ENCODE results near the gene MYBPHL.

The MYBPHL gene

DNA sequence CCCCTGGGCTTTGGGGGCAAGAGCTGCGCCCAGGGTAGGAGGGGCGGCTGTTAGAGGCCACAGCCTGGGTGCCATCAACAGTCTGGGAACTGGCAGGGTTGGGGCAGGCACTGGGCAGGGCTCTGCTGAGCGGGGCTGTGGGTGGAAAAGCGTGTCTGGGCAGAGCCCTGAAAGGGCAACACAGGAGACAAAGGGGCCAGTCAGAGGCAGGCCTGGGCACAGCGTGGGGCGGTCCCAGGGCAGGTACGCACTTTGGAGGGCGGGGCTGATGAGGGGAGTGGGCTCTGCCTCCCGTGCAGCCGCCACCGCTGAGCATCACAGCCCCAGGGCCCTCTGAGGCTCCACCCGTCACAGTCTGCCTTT is 43.6 kb downstream of the MYBPHL start:
- no peak for DNase-seq

DNA sequence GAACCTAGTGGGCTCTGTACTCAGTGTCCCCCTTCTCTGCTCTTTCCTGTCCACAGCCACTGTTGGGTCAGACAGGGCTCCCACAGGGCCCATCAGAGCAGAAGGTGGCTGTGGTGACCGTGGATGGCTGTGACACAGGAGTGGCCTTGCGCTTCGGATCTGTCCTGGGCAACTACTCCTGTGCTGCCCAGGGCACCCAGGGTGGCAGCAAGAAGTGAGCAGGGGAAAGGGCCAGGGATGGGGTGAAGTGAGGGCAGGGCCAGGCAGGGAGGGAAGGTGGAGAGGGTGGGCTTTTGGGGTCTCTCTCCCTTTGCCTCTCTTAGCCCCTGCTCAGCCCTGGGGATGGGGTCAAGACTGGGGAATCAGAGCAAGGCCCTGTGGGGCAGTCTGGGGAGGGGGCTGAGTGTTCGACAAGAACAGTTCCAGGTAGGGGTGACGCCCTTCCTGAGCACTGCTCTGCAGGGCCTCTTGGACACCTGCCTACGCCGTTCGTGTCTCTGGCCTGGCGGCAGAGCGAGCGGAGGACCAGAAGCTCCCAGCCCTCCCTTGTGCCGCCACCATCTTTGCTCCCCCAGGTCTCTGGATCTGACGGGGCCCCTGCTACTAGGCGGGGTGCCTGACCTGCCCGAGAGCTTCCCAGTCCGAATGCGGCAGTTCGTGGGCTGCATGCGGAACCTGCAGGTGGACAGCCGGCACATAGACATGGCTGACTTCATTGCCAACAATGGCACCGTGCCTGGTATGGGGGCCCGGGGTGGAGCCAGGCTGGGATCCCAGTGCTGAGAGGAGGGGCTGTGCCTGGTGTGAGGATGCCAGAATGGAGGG is 44.4 kb downstream of the MYBPHL start:
- no peak for DNase-seq

DNA sequence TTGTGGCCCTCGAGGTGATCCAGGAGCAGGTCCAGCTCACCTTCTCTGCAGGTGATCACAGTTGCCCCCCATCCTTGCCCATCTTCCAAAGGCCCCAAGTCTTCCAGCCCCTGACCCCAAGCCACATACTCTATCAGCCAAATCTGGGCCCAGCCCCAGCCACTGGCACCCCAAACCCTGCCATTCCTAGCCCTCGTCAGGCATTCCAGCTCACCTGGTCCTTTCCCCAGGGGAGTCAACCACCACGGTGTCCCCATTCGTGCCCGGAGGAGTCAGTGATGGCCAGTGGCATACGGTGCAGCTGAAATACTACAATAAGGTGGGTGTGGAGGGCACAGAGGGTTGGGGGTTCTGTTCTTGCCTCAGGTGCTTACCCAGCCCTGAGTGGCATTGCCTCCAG is 45.2 kb downstream of the MYBPHL start:
- DNase-seq = no peak

DNA sequence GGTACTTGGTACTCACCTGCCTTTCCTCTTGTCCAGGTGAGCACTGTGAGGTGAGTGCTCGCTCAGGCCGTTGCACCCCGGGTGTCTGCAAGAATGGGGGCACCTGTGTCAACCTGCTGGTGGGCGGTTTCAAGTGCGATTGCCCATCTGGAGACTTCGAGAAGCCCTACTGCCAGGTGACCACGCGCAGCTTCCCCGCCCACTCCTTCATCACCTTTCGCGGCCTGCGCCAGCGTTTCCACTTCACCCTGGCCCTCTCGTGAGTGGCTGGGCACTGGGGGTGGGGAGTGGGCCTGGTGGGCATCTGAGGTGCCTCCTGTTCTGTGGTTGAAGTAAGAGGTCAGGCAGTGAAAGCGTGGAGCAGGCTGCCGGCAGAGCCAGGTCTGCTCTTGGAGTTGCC is 45.8 kb downstream of the MYBPHL start:
- DNase-seq = no peak

DNA sequence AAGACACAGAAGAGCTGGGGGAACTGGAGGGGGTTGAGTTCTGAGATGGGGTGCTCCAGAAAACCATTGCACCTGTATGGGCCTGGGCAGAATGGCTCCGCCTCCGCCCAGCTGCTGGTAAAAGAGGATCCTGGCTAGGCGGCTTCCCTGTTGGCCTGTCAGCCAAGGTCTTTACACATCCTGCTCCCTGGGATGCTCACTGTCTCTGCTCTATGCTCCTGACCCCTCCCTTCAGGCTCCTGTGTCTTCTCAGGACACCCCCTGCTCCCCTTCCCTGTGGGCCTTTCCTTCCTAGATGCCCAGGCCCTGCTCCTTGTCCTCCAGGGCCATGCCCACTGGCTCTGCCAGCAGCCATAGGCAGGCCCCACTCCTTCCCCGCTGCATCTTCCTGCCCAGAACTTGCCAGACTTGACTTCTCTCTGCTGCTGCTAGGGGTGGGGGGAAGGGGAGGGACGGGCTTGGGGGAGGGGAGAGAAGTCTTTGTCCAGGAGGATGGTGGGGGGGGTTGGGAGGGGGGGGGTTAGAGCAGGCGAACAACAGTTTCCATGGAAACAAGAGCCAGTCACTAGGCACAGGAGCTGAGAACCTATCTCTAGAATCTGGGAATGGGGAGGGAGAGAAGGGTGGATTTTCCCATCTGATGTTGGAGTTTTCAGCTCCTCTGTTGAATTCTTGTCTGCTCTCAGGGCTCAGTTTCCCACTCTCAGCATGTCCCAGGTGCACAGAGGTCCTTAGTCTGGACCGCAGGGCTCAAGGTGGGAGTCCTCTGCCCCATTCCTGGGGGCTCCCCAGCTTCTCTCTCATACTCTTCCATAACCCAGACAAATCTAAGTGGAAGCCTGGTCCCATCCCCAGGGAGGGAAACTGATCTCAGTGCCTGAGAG is 46.9 kb downstream of the MYBPHL start:
- DNase-seq = no peak

DNA sequence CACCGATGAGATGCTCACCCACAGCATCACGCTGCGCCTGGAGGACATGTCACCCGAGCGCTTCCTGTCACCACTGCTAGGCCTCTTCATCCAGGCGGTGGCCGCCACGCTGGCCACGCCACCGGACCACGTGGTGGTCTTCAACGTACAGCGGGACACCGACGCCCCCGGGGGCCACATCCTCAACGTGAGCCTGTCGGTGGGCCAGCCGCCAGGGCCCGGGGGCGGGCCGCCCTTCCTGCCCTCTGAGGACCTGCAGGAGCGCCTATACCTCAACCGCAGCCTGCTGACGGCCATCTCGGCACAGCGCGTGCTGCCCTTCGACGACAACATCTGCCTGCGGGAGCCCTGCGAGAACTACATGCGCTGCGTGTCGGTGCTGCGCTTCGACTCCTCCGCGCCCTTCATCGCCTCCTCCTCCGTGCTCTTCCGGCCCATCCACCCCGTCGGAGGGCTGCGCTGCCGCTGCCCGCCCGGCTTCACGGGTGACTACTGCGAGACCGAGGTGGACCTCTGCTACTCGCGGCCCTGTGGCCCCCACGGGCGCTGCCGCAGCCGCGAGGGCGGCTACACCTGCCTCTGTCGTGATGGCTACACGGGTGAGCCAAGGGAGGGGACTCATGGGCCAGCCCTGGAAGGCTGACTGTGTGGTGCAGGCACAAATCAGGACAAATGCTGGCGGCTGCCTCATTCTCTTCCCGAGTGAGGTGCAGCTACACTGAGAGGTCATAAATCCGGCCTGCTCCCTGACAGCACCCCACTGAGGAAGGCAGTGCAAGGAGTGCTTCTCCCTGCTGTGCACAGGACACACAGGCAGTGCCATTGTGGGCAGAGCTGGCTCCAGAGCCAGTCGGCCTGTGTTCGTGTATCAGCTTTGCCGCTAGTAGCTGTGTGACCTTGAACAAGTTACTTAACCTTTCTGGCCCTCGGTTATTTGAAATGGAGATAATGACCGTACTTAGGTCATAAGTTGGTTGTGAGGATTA is 48.0 kb downstream of the MYBPHL start:
- no peak for DNase-seq

DNA sequence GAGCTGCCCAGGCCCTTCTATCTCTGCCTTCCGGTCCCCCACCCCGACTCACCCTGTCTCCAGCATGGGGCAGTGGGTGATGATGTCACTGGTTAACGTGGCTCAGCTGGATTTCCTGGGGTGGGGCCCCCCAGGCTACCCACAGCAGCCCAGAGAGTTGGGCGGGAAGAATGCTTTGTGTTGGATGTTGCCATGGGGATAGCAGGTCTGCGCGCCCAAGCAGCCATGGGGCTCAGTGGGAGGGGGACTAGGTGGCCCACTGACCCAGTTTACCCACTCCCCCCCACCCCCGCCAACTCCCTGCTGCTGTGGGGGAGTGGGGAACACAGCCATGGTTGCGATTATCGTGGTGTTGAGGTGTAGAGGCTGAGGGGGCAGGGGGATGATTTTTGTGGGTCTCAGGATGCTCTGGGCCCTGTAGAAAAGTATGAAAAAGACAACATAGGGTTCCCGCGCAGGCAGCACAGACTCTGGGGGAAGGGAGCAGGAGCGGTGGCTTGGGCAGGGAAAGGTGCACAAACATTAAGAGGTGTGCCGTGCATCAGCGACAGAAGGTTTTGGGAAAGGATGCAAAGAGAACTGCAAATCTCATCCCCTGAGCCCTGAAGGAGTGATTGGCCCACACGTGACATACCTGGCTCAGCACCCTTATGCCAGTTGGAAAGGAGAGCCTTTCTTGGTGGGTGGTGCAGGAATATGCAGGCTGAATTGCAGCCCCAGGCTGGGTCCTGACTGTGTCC is 49.0 kb downstream of the MYBPHL start:
- no peak for DNase-seq

DNA sequence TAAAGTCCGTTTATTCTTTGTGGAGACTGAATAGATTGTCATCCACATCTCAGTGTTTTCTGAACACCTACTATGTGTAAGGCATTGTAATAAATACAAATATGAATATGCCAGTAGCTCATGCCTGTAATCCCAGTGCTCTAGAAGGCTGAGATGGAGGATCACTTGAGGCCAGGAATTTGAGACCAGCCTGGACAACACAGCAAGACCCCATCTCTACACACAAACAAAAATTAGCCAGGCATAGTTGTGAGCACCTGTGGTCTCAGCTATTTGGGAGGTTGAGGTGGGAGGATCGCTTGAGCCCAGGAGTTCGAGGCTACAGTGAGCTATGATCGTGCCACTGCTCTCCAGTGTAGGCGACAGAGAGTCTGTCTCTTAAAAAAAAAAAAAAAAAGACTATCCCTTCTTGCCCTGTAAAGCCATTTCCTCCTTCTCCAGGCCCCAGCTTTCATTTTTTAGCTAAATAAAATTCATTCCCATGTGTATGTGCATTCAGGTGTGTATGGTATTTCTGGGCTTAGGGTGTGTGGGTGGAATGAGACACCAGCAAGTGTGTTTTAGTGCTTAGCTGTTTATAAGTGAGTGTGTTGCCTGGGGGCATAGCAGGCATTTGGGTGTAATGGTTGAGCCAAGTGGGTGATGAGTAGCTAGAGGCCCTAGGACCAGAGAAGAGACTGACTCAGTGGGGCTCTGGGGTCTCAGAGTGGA is 49.7 kb downstream of the MYBPHL start:
- no peak for DNase-seq

DNA sequence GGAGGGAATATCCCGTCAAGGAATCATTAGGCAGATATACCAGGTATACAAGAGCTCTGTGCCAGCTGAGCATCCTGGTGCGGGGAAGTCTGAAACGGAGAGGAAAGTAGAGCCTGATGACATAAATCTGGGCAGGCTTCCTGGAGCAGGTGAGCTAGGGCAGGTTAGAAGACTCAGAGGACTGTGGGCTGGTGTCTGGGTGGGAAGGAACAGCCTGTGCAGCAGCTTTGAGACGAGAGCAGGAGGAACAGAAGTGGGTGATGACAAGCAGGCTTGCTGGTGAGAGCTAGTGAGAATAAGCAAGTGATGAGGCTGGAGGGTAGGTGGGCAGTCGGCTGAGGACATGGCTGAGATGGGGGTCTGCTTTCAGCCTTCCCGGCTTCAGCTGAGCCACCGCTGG is 50.7 kb downstream of the MYBPHL start:
- DNase-seq = no peak

DNA sequence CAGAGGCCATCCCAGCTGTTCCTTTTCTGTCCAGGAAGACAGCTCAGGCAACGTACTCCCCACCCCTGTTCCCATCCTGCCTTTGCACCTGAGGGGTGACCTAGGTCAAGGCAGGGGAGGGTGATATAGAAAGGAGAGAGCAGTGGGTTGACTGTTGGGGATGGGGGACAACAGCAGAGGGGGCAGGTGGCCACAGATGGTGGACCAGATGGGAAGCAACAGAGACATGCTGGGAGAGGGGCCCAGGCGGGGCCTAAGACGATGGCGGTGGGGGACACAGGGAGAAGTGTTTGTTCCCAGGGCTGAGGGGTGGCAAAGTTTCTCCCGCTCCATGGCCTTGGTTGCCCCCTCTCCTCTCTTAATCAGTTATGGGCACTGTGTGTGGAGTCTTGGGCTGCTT is 51.1 kb downstream of the MYBPHL start:
- DNase-seq = no peak

DNA sequence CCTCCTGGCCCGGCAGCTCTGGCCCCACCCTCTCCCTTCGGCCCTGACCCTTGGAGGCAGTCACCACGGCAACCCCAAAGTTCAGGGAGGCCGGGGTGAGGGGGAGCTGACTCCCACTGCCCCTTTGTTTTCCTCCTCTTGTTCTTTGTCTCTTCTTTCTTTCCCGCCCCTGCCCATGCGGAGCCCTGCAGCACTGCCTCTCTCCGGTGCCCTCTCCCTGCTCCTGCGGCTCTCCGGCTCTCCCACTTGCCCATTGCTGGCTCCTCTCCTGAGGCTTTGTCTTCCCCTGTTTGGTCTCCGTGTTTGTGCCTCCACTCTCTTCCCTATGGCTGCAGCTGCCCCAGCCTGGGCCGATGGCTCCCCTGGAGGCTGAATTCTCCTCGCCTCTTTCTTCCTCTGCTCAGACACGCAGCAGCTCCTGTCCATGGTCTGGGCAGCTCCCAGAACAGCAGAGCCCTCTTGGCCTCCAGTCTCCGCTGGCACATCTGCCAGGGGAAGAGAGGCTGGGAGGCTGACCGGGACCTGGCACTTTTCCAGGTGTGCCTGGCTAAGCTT is 51.6 kb downstream of the MYBPHL start:
- no peak for DNase-seq

DNA sequence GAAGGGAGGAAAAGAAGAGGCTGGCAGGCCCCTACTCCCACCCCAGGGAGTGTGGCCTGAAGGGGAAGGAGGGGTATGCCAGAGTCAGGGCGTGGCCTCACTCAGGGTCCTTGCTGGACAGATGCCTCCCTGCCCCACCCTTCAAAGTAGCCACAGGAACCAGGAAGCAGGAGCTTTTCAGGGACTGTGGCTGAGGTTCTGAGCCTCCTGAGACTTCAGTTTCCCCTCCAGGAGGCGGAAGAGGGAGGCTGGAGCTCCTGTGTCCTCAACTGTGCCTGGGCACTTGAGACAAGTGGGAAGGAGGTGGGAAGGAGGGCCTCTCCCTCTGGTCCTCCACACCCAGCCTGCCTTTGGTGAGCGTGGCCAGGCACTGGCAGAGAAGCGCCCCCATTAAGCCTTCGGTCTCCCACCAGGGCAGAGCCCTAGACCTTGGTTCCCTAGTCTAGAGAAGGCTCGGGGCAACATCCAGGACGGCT is 52.2 kb downstream of the MYBPHL start:
- no peak for DNase-seq

DNA sequence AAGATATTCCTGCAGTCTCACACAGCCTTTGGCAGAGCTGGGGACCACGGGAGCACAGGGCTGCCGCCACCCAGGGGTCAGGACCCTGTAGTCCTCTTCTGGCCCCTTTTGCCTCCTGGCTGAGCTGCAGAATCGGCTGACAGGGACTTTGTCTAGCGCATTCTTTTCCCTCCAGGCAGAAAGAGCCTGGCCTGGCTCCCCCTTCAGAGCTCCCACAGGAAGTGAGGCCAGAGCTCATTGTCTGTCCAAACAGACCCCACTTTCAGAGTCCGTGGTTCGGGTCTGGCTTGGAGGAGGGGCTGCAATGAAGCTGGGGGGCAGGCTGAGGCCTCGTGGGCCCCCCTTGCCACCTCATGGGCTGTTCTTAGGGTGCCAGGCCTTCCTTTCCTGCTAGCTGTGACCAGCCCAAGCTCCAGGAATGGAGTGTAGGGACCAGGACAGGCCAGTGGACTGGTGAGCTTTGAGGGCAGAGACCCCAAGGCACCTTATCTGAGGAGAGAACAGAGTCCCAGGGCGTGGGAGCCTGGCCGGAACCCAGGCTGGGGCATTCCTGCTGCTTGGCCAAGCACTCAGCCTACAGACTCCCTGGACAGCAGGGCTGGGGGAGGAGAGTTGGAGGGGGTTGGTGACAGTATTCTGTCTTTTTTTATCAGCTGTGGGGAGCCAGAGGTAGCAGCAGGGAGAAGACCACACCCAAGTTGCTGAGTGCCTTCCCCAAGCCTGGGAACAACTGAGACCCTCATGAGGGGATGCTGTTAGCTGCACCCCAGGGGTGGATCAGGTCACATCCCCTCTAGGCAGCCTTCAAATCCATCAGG is 52.8 kb downstream of the MYBPHL start:
- no peak for DNase-seq

DNA sequence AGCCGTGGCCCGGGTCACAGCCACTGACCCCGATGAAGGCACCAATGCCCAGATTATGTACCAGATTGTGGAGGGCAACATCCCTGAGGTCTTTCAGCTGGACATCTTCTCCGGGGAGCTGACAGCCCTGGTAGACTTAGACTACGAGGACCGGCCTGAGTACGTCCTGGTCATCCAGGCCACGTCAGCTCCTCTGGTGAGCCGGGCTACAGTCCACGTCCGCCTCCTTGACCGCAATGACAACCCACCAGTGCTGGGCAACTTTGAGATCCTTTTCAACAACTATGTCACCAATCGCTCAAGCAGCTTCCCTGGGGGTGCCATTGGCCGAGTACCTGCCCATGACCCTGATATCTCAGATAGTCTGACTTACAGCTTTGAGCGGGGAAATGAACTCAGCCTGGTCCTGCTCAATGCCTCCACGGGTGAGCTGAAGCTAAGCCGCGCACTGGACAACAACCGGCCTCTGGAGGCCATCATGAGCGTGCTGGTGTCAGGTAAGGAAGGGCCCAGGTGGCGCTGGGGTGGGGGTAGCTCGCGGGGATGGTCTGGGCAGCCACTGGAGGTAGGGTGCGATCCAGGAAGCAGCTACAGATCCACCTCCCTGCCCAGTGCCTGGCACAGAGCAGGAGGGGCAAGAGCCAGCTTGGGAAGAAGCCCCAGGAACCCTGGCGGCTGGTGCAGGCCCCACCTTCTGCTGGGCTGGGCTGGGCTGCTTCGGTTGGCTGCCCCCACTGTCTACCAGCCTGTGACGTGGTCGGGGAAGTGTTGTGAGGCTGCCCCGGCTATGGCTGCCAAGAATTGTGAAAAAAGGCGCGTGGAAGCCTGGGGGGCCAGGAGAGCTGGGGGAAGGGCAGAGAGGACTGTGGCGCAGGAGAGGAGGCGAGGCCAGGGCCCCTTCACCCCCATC is 53.7 kb downstream of the MYBPHL start:
- DNase-seq = no peak

DNA sequence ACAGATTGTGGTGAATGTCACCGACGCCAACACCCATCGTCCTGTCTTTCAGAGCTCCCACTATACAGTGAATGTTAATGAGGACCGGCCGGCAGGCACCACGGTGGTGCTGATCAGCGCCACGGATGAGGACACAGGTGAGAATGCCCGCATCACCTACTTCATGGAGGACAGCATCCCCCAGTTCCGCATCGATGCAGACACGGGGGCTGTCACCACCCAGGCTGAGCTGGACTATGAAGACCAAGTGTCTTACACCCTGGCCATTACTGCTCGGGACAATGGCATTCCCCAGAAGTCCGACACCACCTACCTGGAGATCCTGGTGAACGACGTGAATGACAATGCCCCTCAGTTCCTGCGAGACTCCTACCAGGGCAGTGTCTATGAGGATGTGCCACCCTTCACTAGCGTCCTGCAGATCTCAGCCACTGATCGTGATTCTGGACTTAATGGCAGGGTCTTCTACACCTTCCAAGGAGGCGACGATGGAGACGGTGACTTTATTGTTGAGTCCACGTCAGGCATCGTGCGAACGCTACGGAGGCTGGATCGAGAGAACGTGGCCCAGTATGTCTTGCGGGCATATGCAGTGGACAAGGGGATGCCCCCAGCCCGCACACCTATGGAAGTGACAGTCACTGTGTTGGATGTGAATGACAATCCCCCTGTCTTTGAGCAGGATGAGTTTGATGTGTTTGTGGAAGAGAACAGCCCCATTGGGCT is 54.5 kb downstream of the MYBPHL start:
- DNase-seq = no peak

DNA sequence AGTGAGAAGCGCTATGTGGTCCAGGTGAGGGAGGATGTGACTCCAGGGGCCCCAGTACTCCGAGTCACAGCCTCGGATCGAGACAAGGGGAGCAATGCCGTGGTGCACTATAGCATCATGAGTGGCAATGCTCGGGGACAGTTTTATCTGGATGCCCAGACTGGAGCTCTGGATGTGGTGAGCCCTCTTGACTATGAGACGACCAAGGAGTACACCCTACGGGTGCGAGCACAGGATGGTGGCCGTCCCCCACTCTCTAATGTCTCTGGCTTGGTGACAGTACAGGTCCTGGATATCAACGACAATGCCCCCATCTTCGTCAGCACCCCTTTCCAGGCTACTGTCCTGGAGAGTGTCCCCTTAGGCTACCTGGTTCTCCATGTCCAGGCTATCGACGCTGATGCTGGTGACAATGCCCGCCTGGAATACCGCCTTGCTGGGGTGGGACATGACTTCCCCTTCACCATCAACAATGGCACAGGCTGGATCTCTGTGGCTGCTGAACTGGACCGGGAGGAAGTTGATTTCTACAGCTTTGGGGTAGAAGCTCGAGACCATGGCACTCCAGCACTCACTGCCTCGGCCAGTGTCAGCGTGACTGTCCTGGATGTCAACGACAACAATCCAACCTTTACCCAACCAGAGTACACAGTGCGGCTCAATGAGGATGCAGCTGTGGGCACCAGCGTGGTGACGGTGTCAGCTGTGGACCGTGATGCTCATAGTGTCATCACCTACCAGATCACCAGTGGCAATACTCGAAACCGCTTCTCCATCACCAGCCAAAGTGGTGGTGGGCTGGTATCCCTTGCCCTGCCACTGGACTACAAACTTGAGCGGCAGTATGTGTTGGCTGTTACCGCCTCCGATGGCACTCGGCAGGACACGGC is 55.3 kb downstream of the MYBPHL start:
- DNase-seq = no peak
